ENCODE measurements around the gene UNC119B.
A peak's percentile ranks its signal among the peaks of the same experiment; 100 is the strongest.

UNC119B gene

GRCh38 chr12:120741476-120742421, 31.5 kb downstream of the UNC119B start:
- no peak for DNase-seq

- DNase-seq: no peak
Measured at GRCh38 chr12:120744922-120745493, 34.8 kb downstream of the UNC119B start.

GRCh38 chr12:120748242-120748641, 38.0 kb downstream of the UNC119B start:
- DNase-seq: no peak

- DNase-seq: no peak
Measured at GRCh38 chr12:120749256-120749655, 39.0 kb downstream of the UNC119B start.

- no peak for DNase-seq
Measured at GRCh38 chr12:120750806-120751205, 40.5 kb downstream of the UNC119B start.

GRCh38 chr12:120751389-120751788, 41.1 kb downstream of the UNC119B start:
- no peak for DNase-seq

- no peak for DNase-seq
Measured at GRCh38 chr12:120754792-120755191, 44.5 kb downstream of the UNC119B start.

GRCh38 chr12:120755269-120755668, 45.0 kb downstream of the UNC119B start:
- DNase-seq: no peak

- DNase-seq: no peak
Measured at GRCh38 chr12:120757226-120757742, 47.0 kb downstream of the UNC119B start.

- DNase-seq: no peak
Measured at GRCh38 chr12:120757949-120758348, 47.7 kb downstream of the UNC119B start.

- DNase-seq: no peak
Measured at GRCh38 chr12:120758798-120759590, 48.7 kb downstream of the UNC119B start.

- DNase-seq: no peak
Measured at GRCh38 chr12:120759591-120760348, 49.5 kb downstream of the UNC119B start.

- no peak for DNase-seq
Measured at GRCh38 chr12:120760349-120761254, 50.3 kb downstream of the UNC119B start.

GRCh38 chr12:120761519-120761934, 51.3 kb downstream of the UNC119B start:
- peak; percentile 96 for DNase-seq

- DNase-seq: peak; percentile 27
Measured at GRCh38 chr12:120762086-120762485, 51.8 kb downstream of the UNC119B start.

GRCh38 chr12:120763250-120763649, 53.0 kb downstream of the UNC119B start:
- DNase-seq: no peak

GRCh38 chr12:120764816-120765215, 54.6 kb downstream of the UNC119B start:
- no peak for DNase-seq

- no peak for DNase-seq
Measured at GRCh38 chr12:120766566-120766965, 56.3 kb downstream of the UNC119B start.

GRCh38 chr12:120767071-120768024, 57.1 kb downstream of the UNC119B start:
- DNase-seq: no peak

GRCh38 chr12:120771097-120771496, 60.8 kb downstream of the UNC119B start:
- no peak for DNase-seq
